SH-SY5Y (cell line): ENCODE data around the gene PRR16.
A peak's percentile ranks its signal among the peaks of the same experiment; 100 is the strongest.

Source experiments
- GATA2 ChIP-seq: IDR thresholded peaks from 2 replicates; pipeline ENCODE4 v1.6.1; 2011; ENCODE audit warnings: mild to moderate bottlenecking, low read depth, low read length
- GATA3 ChIP-seq: IDR thresholded peaks from 2 replicates; pipeline ENCODE4 v1.6.1; 2011; ENCODE audit warnings: low read depth, mild to moderate bottlenecking, low read length, moderate library complexity

PRR16 gene

GRCh38 chr5:120517607-120518252 is 53.6 kb downstream of the PRR16 start:
- TF ChIP-seq GATA3 (no peak), GATA2 (no peak)

GRCh38 chr5:120518581-120518980 is 54.5 kb downstream of the PRR16 start:
- TF ChIP-seq GATA2 = no peak
- TF ChIP-seq GATA3 = no peak

- TF ChIP-seq GATA3 (no peak), GATA2 (no peak)
Observed at GRCh38 chr5:120527251-120527650, 63.2 kb downstream of the PRR16 start.

GRCh38 chr5:120528609-120529008 is 64.5 kb downstream of the PRR16 start:
- TF ChIP-seq GATA2 (no peak), GATA3 (no peak)

- TF ChIP-seq GATA2 (peak; percentile 17; the same call in 1 of the 2 replicates), GATA3 (peak; percentile 52; the same call in 1 of the 2 replicates)
Observed at GRCh38 chr5:120529386-120529785, 65.3 kb downstream of the PRR16 start.

GRCh38 chr5:120531215-120531614 is 67.1 kb downstream of the PRR16 start:
- no peak for TF ChIP-seq GATA2
- no peak for TF ChIP-seq GATA3

GRCh38 chr5:120532835-120533234 is 68.7 kb downstream of the PRR16 start:
- TF ChIP-seq GATA2 = no peak
- TF ChIP-seq GATA3 = no peak

GRCh38 chr5:120533581-120533980 is 69.5 kb downstream of the PRR16 start:
- no peak for TF ChIP-seq GATA3
- no peak for TF ChIP-seq GATA2

- TF ChIP-seq GATA3 (no peak), GATA2 (no peak)
Observed at GRCh38 chr5:120535900-120536299, 71.8 kb downstream of the PRR16 start.

- no peak for TF ChIP-seq GATA3
- TF ChIP-seq GATA2 = no peak
Observed at GRCh38 chr5:120538149-120538548, 74.0 kb downstream of the PRR16 start.

GRCh38 chr5:120538644-120539043 is 74.5 kb downstream of the PRR16 start:
- TF ChIP-seq GATA2 = no peak
- no peak for TF ChIP-seq GATA3

- no peak for TF ChIP-seq GATA2
- TF ChIP-seq GATA3 = no peak
Observed at GRCh38 chr5:120539471-120539870, 75.4 kb downstream of the PRR16 start.

- no peak for TF ChIP-seq GATA2
Observed at GRCh38 chr5:120540097-120540496, 76.0 kb downstream of the PRR16 start.

- TF ChIP-seq GATA2 = no peak
- no peak for TF ChIP-seq GATA3
Observed at GRCh38 chr5:120544043-120544442, 79.9 kb downstream of the PRR16 start.

- TF ChIP-seq GATA2 = no peak
- TF ChIP-seq GATA3 = no peak
Observed at GRCh38 chr5:120545007-120545406, 80.9 kb downstream of the PRR16 start.

GRCh38 chr5:120545951-120546350 is 81.9 kb downstream of the PRR16 start:
- TF ChIP-seq GATA2 (no peak), GATA3 (no peak)
